ENCODE measurements around the gene SEMA7A.

SEMA7A gene

DNA sequence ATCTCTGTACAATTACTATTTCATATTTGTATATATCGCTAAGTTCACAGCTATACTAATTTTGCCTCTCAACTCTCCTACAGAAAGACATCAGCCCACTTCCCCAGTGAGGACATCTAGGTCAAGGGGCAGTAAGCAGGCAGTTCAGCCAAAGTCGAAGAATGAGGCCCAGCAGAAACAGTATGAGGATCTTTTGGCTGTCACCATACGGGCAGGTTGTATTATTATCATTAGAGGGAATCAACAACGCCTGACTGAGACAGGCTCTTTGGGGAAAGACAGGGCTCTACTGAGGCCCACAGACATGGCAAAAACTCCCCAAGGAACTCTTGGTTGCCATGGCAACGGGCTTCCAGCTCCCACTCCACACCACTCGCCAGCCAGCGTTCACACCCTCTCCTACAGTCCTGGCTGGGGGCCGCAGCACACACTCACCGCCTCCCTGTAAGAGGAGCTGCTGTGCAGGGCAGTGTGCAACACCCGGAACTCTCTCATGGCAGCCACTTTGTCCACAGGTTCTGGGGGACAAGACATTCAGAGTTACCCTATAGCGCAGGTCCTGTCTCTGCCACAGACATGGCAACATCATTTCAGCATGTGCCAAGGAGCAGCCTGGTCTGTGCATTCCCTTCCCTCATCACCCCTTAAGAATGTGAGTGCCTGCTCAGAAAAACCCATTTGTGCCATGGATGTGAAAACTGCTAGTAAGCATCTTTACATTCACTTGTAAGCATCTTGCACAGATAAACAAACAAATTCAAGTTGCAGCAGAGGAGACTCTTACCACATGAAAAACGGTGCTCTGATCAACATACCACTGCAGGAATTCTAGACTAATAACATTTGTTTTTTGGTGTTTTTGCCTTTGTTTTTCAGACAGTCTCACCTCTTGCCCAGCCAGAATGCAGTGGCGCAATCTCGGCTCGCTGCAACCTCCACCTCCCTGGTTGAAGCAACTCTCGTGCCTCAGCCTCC, 18.4 kb upstream of the SEMA7A start:
- DNase-seq: no peak

- DNase-seq: no peak
Observed at GRCh38 chr15:74451322-74451721, 17.6 kb upstream of the SEMA7A start.

DNA sequence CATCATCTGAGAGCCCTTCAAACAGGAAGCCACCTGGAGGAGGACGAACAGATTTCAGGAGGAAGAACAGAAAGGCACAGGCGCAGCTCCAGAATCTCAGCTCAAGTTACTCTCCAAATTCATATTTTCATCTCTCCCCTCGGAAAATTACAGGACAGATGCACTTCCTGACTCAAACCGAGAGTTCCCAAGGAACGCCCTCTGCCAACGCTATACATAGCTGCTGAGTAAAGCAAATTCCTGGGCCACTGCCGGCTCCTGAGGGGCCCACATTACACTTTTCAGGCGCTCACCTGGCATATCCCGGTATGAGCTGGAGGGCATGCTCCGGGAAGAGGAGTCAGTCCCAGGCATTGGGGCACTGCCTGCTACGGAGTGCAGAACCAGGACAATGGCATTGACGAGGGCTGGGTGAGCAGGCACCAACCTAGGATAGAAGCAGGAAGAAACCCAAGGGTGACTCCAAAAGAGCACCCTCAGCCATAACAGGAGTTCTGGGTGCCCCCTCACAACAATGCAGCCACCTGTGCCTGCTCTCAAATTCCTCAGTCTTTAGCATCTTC, 16.0 kb upstream of the SEMA7A start:
- DNase-seq: no peak

GRCh38 chr15:74449095-74449494, 15.3 kb upstream of the SEMA7A start:
- no peak for DNase-seq

- no peak for DNase-seq
Observed at GRCh38 chr15:74445816-74446763, 12.3 kb upstream of the SEMA7A start.

DNA sequence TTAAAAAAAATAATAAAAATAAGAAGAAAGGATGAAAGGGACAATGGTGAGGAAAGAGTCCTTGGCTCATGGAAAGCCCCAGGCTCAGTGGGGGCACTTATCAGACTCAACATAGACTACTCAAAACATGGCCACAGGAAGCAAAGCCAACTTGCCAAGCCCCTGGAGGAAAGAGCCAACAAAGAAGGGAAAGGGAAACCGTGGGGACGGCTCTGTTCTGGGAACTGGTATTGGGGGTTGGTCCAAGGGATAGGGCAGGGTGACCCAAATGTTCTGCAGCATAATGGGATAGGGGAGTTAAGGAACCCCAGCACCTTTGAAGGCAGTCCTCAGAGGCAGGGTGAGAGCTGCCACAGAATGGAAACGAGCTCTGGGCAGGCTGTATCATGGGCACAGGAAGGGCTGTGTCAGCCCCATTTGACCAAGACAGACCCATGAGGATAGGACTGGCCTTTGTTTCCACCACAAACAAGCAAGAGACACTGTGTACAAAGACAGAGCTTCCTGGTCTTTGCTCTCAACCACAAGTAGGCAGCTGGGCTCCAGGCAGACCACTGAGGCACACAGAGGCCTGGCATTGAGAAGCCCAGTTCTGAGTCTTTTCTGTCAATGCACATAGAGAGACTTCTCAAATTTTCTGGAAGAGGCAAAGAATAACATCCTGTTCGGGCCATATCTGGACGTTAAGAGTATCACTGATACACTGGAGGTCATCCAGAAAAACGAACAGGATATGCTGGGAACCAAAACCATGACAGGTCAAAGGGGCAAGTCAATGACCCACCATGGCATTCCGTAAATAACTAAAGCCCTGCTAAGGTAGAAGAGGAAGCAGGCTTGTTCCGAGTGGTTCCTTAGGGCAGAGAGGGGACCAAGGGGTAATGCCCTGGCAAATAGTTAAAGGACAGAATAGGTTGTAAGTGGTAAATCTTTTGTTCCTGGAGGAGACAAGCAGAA, 10.6 kb upstream of the SEMA7A start:
- DNase-seq: no peak

DNA sequence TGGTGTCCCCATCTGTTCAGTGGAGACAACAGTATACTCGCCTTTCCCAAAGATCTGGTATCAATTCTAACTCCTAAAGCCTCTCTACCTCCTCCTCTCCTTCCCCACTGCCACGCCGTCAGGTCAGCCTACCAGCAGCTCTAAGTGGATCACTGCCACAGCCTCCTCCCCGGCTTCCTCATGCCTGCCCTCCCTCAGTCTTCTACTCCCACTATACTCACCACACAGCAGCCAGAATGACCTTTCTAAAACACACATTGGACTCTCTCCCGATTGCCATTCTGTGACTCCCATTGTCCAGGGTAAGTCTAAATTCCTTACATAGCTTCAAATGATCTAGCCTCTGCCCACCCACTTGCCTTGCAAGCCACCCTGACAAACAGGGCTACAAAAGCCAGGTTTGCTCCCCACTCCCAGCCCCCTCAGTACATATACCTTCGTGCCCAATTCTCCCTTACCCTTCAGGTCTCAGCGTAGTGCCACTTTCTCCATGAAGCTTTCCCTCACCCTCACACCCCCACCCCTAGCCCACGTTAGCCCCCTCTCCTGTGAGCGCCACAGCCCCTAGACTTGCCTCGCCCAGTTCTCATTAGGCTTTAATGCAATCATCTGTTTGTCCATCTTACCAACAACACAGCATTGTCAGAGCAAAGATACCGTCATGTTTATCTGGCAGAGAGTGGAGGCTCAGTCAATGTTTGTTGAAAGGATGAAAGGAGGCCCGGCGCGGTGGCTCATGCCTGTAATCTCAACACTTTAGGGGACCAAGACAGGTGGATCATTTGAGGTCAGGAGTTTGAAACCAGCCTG, 9.5 kb upstream of the SEMA7A start:
- DNase-seq: no peak

DNA sequence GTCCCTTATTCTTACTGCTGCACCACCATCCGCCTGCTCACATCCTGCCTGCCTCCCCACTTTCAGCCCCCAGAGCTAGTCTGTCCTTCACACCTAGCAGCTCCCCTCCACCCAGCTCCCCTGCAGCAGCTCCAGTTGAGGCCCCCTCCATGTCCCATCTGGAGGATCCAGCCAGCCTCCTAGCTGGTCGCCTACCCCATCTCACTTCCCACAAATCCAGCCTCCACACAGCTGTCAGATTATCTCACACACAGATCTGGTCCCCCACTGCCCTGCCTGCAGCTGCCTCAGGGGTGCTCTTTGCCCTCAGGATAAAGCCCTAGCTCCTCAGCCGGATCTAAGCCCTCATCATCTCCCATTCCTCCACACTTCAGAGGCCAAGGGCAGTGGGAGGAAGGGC, 8.8 kb upstream of the SEMA7A start:
- no peak for DNase-seq

DNA sequence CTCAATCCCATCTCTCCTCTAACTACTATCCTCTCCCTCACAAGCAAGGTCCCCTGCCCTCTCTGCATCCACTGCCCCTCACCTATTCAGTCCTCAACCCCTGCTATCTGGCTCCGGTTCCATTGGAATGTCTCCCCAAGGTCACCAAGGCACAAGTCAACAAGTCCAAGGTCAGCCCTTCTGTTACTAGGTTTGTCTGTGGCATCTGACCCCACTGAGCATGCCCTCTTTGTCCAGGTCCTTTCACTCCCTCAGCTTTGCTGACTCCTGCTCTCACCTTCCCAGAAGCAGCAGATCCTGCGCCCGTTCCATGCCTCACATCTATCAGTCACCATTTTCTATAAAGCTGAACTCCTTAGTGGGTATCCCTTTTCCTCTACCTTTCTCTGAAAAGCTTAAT, 8.3 kb upstream of the SEMA7A start:
- DNase-seq: no peak

DNA sequence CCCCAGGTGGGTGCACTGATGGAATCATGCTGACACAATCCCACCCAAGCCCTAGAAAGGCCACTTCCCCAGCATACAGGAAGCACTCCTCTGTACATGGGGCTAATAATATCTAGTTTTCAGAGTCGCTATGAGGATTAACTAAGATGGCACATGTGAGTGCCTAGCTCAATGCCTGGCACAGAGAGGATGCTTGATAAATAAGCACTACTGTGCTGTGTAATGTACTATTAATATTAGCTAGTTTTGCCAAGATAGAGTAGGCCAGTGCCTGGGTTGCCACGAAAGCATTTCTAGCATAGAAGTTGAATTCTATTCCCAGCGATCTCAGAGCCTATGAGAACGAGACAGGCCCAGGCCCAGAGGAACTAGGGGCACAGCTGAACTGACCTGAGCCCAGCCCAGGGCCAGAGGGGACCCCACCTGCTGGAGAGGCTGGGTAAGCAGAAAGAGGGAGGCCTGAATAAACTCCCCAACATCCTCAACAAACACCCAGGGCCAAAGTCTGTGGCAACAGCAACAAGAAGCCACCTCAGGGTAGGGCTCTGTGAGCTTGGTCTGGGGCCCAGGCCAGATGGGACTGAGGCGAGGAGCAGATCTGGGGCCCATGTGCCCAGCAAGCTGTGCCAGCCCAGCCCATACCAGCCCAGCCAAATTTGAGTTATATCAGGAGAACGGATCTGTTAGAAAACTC, 7.6 kb upstream of the SEMA7A start:
- no peak for DNase-seq

DNA sequence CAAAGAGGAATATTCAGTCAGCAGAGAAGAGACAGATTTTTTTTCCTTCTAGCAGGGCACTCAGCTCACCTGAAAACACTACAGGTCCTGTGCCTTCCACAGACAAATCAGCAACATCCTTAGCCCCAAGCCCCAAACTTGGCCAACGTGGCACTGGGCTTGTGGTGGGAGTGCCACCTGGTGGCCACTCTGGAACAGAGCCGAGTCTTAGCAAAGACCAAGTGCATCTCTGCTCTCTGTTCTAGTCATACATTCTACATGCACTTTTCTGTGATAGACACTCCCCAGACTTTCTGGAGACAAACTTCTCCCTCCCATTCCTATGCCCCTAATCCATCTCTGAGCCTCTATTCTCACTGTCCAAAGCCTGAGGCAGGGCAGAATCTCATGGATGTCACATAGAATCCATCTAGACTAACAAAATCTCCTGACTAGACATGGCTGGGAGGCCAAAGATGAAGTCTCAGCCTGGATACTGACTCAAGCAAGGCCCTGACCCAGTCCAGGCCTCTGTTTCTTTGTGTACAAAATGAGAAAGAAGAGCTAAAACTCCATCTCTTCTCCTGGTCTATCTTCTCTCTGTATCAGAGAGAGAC, 5.1 kb upstream of the SEMA7A start:
- DNase-seq: no peak

GRCh38 chr15:74438206-74438605, 4.4 kb upstream of the SEMA7A start:
- DNase-seq: no peak

GRCh38 chr15:74434263-74435136, 742 bp upstream of the SEMA7A start:
- DNase-seq: no peak

- no peak for DNase-seq
Observed at GRCh38 chr15:74432968-74433591, 678 bp downstream of the SEMA7A start.

DNA sequence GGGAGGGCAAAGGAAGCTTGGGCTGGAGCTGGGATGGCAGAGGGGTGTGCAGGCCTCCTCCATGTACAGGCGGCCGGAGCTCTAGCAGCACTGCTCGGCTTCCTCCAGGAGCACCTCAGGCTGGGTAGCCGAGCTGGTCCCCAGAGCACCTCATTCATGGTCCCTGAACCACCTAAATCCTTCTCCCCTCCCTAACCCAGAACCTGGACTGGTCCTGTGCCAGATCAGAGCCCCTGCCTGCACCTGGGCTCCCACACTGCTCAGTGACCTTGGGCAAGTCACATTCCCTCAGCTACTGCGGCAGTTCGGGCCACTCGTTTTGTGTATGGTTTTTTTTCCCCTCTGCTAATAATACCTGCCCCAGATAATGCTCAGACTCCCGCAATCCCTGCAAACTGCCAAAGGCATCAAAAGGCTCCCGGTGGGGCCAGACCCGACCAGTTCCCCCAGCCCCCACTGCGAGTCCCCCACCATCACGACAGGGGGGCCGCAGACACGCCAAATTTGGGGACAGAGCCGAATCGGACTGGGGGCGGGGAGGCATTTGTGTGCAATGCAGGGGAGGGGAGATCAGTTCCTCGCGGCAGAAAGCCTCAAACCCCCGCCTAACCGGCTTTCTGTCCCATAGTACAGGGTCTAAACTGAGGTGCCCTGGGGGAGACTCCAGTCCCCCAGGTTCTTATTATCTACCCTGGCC, 1.3 kb downstream of the SEMA7A start:
- DNase-seq: no peak

GRCh38 chr15:74431645-74432044, 2.1 kb downstream of the SEMA7A start:
- no peak for DNase-seq

DNA sequence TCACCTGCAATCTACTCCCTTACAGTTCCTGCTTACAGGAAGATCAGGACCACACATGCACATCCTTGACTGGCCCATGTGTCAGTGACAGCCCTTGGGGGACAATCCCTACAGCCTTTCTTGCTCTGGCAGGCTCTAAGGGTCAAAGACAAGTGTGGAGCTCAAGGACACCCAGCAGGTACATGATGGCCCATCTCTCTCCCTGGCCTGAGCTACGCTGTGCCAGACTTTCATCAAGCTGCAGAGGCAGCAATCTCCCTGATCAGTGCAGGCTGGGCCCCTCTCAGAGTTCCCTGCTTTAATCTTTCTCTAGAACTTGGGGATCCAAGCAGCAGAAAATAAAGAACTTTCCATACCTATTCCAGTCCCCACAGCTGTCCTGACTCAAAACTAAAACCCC, 2.6 kb downstream of the SEMA7A start:
- DNase-seq: no peak

DNA sequence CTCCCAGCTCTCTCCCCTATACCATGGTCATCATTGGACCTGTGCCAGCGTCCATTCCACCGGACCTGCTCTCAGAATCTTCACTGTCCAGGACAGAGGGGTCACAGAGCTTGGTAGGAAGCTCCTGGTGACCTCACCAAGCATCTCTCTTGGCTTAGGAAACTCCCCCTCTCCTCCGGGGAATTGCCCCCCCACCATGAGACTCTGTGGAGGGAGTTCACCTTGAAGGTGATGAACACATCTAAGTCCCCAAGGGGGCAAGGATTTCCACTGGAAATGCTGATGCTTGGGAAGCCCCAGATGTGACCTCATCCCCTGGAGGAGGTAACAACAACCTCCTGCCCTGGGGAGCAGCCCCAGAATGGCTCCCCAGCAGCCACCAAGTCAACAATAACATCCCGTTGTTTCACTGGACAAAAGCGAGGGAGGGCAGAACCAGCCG, 3.2 kb downstream of the SEMA7A start:
- DNase-seq: no peak

Measured in NCI-H2081 treated with DMSO at 0.1 percent for 48 hours (cell line).